SK-N-SH treated with all-trans-retinoic acid at 6 μM for 48 hours (cell line): Measurements from ENCODE around the gene CCDC188.

Experiments used
- ATAC-seq: fragments of 200-7000 bp; cut with Tn5 transposase; 3 replicates; pipeline ENCODE4 v1.9.1; 2020; ENCODE audit warnings: mild to moderate bottlenecking, moderate library complexity
- BACH2 ChIP-seq: fragments of 250-450 bp; sonication (Bioruptor Pico); IDR thresholded peaks from 2 replicates; pipeline ENCODE4 v1.9.0; 2021; ENCODE audit warnings: mild to moderate bottlenecking, borderline replicate concordance
- CSDC2 ChIP-seq: fragments of 250-450 bp; sonication (Bioruptor Pico); IDR thresholded peaks from 2 replicates; pipeline ENCODE4 v1.5.0; 2020; ENCODE audit warnings: mild to moderate bottlenecking, moderate library complexity
- CSRNP3 ChIP-seq: fragments of 250-450 bp; sonication (Bioruptor Pico); IDR thresholded peaks from 2 replicates; pipeline ENCODE4 v1.5.1; 2021; ENCODE audit warnings: mild to moderate bottlenecking, moderate library complexity
- GLIS3 ChIP-seq: fragments of 250-450 bp; sonication (Bioruptor Pico); IDR thresholded peaks from 2 replicates; pipeline ENCODE4 v1.5.0; 2020; ENCODE audit warnings: mild to moderate bottlenecking, moderate library complexity
- ISL1 ChIP-seq: fragments of 250-450 bp; sonication (Bioruptor Pico); IDR thresholded peaks from 2 replicates; pipeline ENCODE4 v2.1.2; 2022; ENCODE audit warnings: mild to moderate bottlenecking, moderate library complexity
- OSR1 ChIP-seq: fragments of 250-450 bp; sonication (Bioruptor Pico); IDR thresholded peaks from 2 replicates; pipeline ENCODE4 v1.8.0; 2022; ENCODE audit warnings: moderate library complexity, mild to moderate bottlenecking, inconsistent platforms
- PATZ1 ChIP-seq: fragments of 250-450 bp; sonication (Bioruptor Pico); IDR thresholded peaks from 2 replicates; pipeline ENCODE4 v1.8.0; 2020; ENCODE audit warnings: mild to moderate bottlenecking, moderate library complexity, borderline replicate concordance
- PPARA ChIP-seq: fragments of 250-450 bp; sonication (Bioruptor Pico); IDR thresholded peaks from 2 replicates; pipeline ENCODE4 v1.5.0; 2020; ENCODE audit warnings: mild to moderate bottlenecking, borderline replicate concordance
- RARB ChIP-seq: fragments of 250-450 bp; sonication (Bioruptor Pico); IDR thresholded peaks from 2 replicates; pipeline ENCODE4 v1.8.0; 2021; ENCODE audit warnings: mild to moderate bottlenecking, moderate library complexity
- SNAI2 ChIP-seq: fragments of 250-450 bp; sonication (Bioruptor Pico); IDR thresholded peaks from 2 replicates; pipeline ENCODE4 v1.5.0; 2020; ENCODE audit warnings: mild to moderate bottlenecking, moderate library complexity
- TCF4 ChIP-seq: fragments of 250-450 bp; sonication (Bioruptor Pico); IDR thresholded peaks from 2 replicates; pipeline ENCODE4 v1.8.0; 2021; ENCODE audit warnings: mild to moderate bottlenecking, moderate library complexity, borderline replicate concordance
- TOX ChIP-seq: fragments of 250-450 bp; sonication (Bioruptor Pico); IDR thresholded peaks from 2 replicates; pipeline ENCODE4 v1.8.0; 2021; ENCODE audit warnings: mild to moderate bottlenecking, moderate library complexity, borderline replicate concordance
- TSHZ2 ChIP-seq: fragments of 250-450 bp; sonication (Bioruptor Pico); IDR thresholded peaks from 2 replicates; pipeline ENCODE4 v1.5.0; 2020; ENCODE audit warnings: mild to moderate bottlenecking, moderate library complexity
- ZC3H10 ChIP-seq: fragments of 250-450 bp; sonication (Bioruptor Pico); IDR thresholded peaks from 2 replicates; pipeline ENCODE4 v1.5.1; 2021; ENCODE audit warnings: mild to moderate bottlenecking, moderate library complexity
- ZFP3 ChIP-seq: fragments of 250-450 bp; sonication (Bioruptor Pico); IDR thresholded peaks from 2 replicates; pipeline ENCODE4 v1.5.0; 2020; ENCODE audit warnings: mild to moderate bottlenecking, moderate library complexity
- ZFP30 ChIP-seq: fragments of 450-650 bp; formaldehyde crosslinking; IDR thresholded peaks from 2 replicates; pipeline ENCODE4 v1.5.0; 2022; ENCODE audit warnings: mild to moderate bottlenecking, moderate library complexity
- ZNF565 ChIP-seq: fragments of 450-650 bp; formaldehyde crosslinking; conservative IDR thresholded peaks from 2 replicates; pipeline ENCODE4 v1.5.0; 2020; ENCODE audit warnings: low read depth, mild to moderate bottlenecking, moderate library complexity
- ZNF70 ChIP-seq: fragments of 450-650 bp; formaldehyde crosslinking; IDR thresholded peaks from 2 replicates; pipeline ENCODE4 v1.5.0; 2020; ENCODE audit warnings: mild to moderate bottlenecking, moderate library complexity
- ZNF8 ChIP-seq: fragments of 450-650 bp; formaldehyde crosslinking; IDR thresholded peaks from 2 replicates; pipeline ENCODE4 v1.5.0; 2020; ENCODE audit warnings: mild to moderate bottlenecking, moderate library complexity
- TF ChIP-seq, protein P1 (sequence below): fragments of 250-450 bp; sonication (Bioruptor Pico); IDR thresholded peaks from 2 replicates; pipeline ENCODE4 v1.5.1; 2020; ENCODE audit warnings: low read depth, mild to moderate bottlenecking, moderate library complexity
- TF ChIP-seq, protein P2 (sequence below): fragments of 250-450 bp; sonication (Bioruptor Pico); IDR thresholded peaks from 2 replicates; pipeline ENCODE4 v1.8.0; 2021; ENCODE audit warnings: low read depth, mild to moderate bottlenecking, moderate library complexity, borderline replicate concordance

Gene CCDC188

DNA sequence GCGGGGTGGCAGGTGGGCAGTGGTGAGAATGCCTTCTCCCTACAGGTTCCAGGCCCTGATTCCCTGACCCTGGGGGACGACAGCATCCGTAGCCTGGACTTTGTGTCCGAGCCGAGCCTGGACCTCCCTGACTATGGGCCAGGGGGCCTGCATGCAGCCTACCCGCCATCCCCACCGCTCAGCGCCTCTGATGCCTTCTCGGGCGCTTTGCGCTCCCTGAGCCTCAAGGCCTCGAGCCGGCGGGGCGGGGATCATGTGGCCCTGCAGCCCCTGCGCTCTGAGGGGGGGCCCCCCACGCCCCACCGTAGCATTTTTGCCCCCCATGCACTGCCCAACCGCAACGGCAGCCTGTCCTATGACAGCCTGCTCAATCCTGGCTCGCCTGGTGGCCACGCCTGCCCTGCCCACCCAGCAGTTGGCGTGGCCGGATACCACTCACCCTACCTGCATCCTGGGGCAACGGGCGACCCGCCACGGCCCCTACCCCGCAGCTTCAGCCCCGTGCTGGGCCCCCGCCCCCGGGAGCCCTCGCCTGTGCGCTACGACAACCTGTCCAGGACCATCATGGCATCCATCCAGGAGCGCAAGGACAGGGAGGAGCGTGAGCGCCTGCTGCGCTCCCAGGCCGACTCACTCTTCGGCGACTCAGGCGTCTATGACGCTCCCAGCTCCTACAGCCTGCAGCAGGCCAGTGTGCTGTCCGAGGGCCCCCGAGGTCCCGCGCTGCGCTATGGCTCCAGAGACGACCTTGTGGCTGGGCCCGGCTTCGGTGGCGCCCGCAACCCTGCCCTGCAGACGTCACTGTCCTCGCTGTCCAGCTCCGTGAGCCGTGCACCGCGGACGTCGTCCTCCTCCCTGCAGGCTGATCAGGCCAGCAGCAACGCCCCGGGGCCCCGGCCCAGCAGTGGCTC is 7.9 kb downstream of the CCDC188 start:
- no peak for ATAC-seq
- TF ChIP-seq, protein P1, sequence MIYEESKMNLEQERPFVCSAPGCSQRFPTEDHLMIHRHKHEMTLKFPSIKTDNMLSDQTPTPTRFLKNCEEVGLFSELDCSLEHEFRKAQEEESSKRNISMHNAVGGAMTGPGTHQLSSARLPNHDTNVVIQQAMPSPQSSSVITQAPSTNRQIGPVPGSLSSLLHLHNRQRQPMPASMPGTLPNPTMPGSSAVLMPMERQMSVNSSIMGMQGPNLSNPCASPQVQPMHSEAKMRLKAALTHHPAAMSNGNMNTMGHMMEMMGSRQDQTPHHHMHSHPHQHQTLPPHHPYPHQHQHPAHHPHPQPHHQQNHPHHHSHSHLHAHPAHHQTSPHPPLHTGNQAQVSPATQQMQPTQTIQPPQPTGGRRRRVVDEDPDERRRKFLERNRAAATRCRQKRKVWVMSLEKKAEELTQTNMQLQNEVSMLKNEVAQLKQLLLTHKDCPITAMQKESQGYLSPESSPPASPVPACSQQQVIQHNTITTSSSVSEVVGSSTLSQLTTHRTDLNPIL (CRISPR knock-in tag): no peak
- no peak for TF ChIP-seq GLIS3 (CRISPR knock-in tag)
- no peak for TF ChIP-seq TOX (CRISPR knock-in tag)
- no peak for TF ChIP-seq ZC3H10 (CRISPR knock-in tag)
- TF ChIP-seq, protein P2, sequence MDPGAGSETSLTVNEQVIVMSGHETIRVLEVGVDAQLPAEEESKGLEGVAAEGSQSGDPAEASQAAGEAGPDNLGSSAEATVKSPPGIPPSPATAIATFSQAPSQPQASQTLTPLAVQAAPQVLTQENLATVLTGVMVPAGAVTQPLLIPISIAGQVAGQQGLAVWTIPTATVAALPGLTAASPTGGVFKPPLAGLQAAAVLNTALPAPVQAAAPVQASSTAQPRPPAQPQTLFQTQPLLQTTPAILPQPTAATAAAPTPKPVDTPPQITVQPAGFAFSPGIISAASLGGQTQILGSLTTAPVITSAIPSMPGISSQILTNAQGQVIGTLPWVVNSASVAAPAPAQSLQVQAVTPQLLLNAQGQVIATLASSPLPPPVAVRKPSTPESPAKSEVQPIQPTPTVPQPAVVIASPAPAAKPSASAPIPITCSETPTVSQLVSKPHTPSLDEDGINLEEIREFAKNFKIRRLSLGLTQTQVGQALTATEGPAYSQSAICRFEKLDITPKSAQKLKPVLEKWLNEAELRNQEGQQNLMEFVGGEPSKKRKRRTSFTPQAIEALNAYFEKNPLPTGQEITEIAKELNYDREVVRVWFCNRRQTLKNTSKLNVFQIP (CRISPR knock-in tag): no peak
- no peak for TF ChIP-seq ZNF8
- no peak for TF ChIP-seq ZFP30 (CRISPR knock-in tag)
- no peak for TF ChIP-seq PPARA (CRISPR knock-in tag)
- TF ChIP-seq PATZ1 (CRISPR knock-in tag): no peak
- TF ChIP-seq BACH2 (CRISPR knock-in tag): no peak
- no peak for TF ChIP-seq RARB (CRISPR knock-in tag)
- TF ChIP-seq CSDC2 (CRISPR knock-in tag): no peak
- no peak for TF ChIP-seq ZNF565 (CRISPR knock-in tag)
- TF ChIP-seq CSRNP3 (CRISPR knock-in tag): no peak
- TF ChIP-seq TSHZ2: no peak
- no peak for TF ChIP-seq ISL1 (CRISPR knock-in tag)
- TF ChIP-seq TCF4: no peak
- no peak for TF ChIP-seq OSR1 (CRISPR knock-in tag)
- no peak for TF ChIP-seq ZFP3 (CRISPR knock-in tag)
- no peak for TF ChIP-seq ZNF70 (CRISPR knock-in tag)

- TF ChIP-seq ZFP30 (CRISPR knock-in tag) (no peak), RARB (CRISPR knock-in tag) (no peak), PATZ1 (CRISPR knock-in tag) (no peak), SNAI2 (CRISPR knock-in tag) (no peak), PPARA (CRISPR knock-in tag) (no peak), OSR1 (CRISPR knock-in tag) (no peak), TCF4 (no peak)
- ATAC-seq: no peak; the same call in 1 of the 3 replicates
Measured at GRCh38 chr22:20141186-20142077, 9.4 kb downstream of the CCDC188 start.
